ENCODE results near the gene PLCL2.
"Not testable (repeated sequence)": the region's sequence is repeated elsewhere in the genome, so short reads cannot be mapped to it uniquely, and the experiment has no call there.

PLCL2 gene

GRCh38 chr3:16917256-16917935 is 32.6 kb downstream of the PLCL2 start:
- DNase-seq (ENCODE audit: low read depth), result no peak

- no peak for DNase-seq (ENCODE audit: low read depth)
Observed at GRCh38 chr3:16917980-16918682, 33.4 kb downstream of the PLCL2 start.

GRCh38 chr3:16918683-16919025 is 33.9 kb downstream of the PLCL2 start:
- no peak for DNase-seq (ENCODE audit: low read depth)

- DNase-seq (ENCODE audit: low read depth), result no peak
Observed at GRCh38 chr3:16923112-16923511, 38.4 kb downstream of the PLCL2 start.

- no peak for DNase-seq (ENCODE audit: low read depth)
Observed at GRCh38 chr3:16927485-16927884, 42.7 kb downstream of the PLCL2 start.

GRCh38 chr3:16928386-16929132 is 43.8 kb downstream of the PLCL2 start:
- DNase-seq (ENCODE audit: low read depth), result no peak

- no peak for DNase-seq (ENCODE audit: low read depth)
Observed at GRCh38 chr3:16929311-16929710, 44.6 kb downstream of the PLCL2 start.

- DNase-seq (ENCODE audit: low read depth), result no peak
Observed at GRCh38 chr3:16932877-16933276, 48.1 kb downstream of the PLCL2 start.

- DNase-seq (ENCODE audit: low read depth), result no peak
Observed at GRCh38 chr3:16935781-16936180, 51.0 kb downstream of the PLCL2 start.

- no peak for DNase-seq (ENCODE audit: low read depth)
Observed at GRCh38 chr3:16936233-16936632, 51.5 kb downstream of the PLCL2 start.

GRCh38 chr3:16936676-16937230 is 52.0 kb downstream of the PLCL2 start:
- DNase-seq (ENCODE audit: low read depth), result no peak

- no peak for DNase-seq (ENCODE audit: low read depth)
Observed at GRCh38 chr3:16937326-16937845, 52.6 kb downstream of the PLCL2 start.

GRCh38 chr3:16940769-16941700 is 56.3 kb downstream of the PLCL2 start:
- no peak for DNase-seq (ENCODE audit: low read depth)

- DNase-seq (ENCODE audit: low read depth), result no peak
Observed at GRCh38 chr3:16942955-16943354, 58.2 kb downstream of the PLCL2 start.

GRCh38 chr3:16943857-16944256 is 59.1 kb downstream of the PLCL2 start:
- DNase-seq (ENCODE audit: low read depth), result no peak

GRCh38 chr3:16944356-16944755 is 59.6 kb downstream of the PLCL2 start:
- no peak for DNase-seq (ENCODE audit: low read depth)

GRCh38 chr3:16945330-16945729 is 60.6 kb downstream of the PLCL2 start:
- no peak for DNase-seq (ENCODE audit: low read depth)

GRCh38 chr3:16950282-16950681 is 65.5 kb downstream of the PLCL2 start:
- no peak for DNase-seq (ENCODE audit: low read depth)

- DNase-seq (ENCODE audit: low read depth), result no peak
Observed at GRCh38 chr3:16950845-16951244, 66.1 kb downstream of the PLCL2 start.

- DNase-seq (ENCODE audit: low read depth), result not testable (repeated sequence)
Observed at GRCh38 chr3:16957852-16958251, 73.1 kb downstream of the PLCL2 start.

- DNase-seq (ENCODE audit: low read depth), result no peak
Observed at GRCh38 chr3:16960125-16960524, 75.4 kb downstream of the PLCL2 start.
